Astrocyte (in vitro differentiated cells and primary cell): ENCODE results near the gene SCN2B.

Experiments
- CTCF ChIP-seq: IDR thresholded peaks from 2 replicates; pipeline ENCODE4 v1.5.1; 2011; ENCODE audit warnings: low read depth, mild to moderate bottlenecking, inconsistent platforms, low read length, moderate library complexity; ENCODE audit not compliant: insufficient read depth
- EZH2 ChIP-seq: IDR thresholded peaks from 2 replicates; pipeline ENCODE4 v1.6.1; 2012; ENCODE audit warnings: mild to moderate bottlenecking, low read length, inconsistent platforms; ENCODE audit not compliant: insufficient read depth

GRCh38 chr11:118219244-118219643 lies 42.8 kb upstream of the SCN2B start:
- TF ChIP-seq CTCF (no peak), EZH2 (no peak)
